ENCODE data around the gene PRICKLE2. TPM values are rescaled to one million over a fixed set of nuclear protein-coding genes. Genes with fewer than 3 reads are reported as not detected.

Gene PRICKLE2
- total RNA-seq, 1 donor from 2014 or later = 5.1 TPM

GRCh38 chr3:64268926-64269325, 43.7 kb upstream of the PRICKLE2 start:
- TF ChIP-seq CTCF (conservative IDR thresholded peaks at IDR 0.05; ENCODE audit: low read depth, low read length) = no peak
- no peak for DNase-seq (ENCODE audit: low read depth)
- H3K4me3 ChIP-seq (ENCODE audit: low read depth, low read length) = no peak overlapping the region

GRCh38 chr3:64267721-64268604, 42.7 kb upstream of the PRICKLE2 start:
- H3K4me3 ChIP-seq (ENCODE audit: low read depth, low read length) = peak overlapping the region; percentile 83
- no peak for DNase-seq (ENCODE audit: low read depth)
- no peak for TF ChIP-seq CTCF (conservative IDR thresholded peaks at IDR 0.05; ENCODE audit: low read depth, low read length)

- peak overlapping the region; percentile 83 for H3K4me3 ChIP-seq (ENCODE audit: low read depth, low read length)
- no peak for TF ChIP-seq CTCF (conservative IDR thresholded peaks at IDR 0.05; ENCODE audit: low read depth, low read length)
- DNase-seq (ENCODE audit: low read depth) = no peak
Observed at GRCh38 chr3:64266983-64267382, 41.7 kb upstream of the PRICKLE2 start.

- peak; percentile 74 for DNase-seq (ENCODE audit: low read depth)
- no peak for TF ChIP-seq CTCF (conservative IDR thresholded peaks at IDR 0.05; ENCODE audit: low read depth, low read length)
- peak overlapping the region; percentile 83 for H3K4me3 ChIP-seq (ENCODE audit: low read depth, low read length)
Observed at GRCh38 chr3:64266065-64266931, 41.0 kb upstream of the PRICKLE2 start.

- no peak for DNase-seq (ENCODE audit: low read depth)
- no peak for TF ChIP-seq CTCF (conservative IDR thresholded peaks at IDR 0.05; ENCODE audit: low read depth, low read length)
- H3K4me3 ChIP-seq (ENCODE audit: low read depth, low read length) = peak overlapping the region; percentile 83
Observed at GRCh38 chr3:64265646-64266045, 40.4 kb upstream of the PRICKLE2 start.

GRCh38 chr3:64264501-64265109, 39.3 kb upstream of the PRICKLE2 start:
- DNase-seq (ENCODE audit: low read depth) = no peak
- H3K4me3 ChIP-seq (ENCODE audit: low read depth, low read length) = no peak overlapping the region
- no peak for TF ChIP-seq CTCF (conservative IDR thresholded peaks at IDR 0.05; ENCODE audit: low read depth, low read length)

All from epithelial cell of proximal tubule (primary cell).